Ramos (cell line): ENCODE data around the gene CANX.
"Not testable (repeated sequence)": the region's sequence is repeated elsewhere in the genome, so short reads cannot be mapped to it uniquely, and the experiment has no call there.

Experiments used
- in situ Hi-C: fragments of 300-500 bp; cut with MboI; formaldehyde crosslinking; loops from one replicate; pipeline ENCODE4 v1.14.3; 2022; ENCODE audit warnings: low sequenced_read_pairs; ENCODE audit not compliant: unreplicated experiment

The CANX gene

DNA sequence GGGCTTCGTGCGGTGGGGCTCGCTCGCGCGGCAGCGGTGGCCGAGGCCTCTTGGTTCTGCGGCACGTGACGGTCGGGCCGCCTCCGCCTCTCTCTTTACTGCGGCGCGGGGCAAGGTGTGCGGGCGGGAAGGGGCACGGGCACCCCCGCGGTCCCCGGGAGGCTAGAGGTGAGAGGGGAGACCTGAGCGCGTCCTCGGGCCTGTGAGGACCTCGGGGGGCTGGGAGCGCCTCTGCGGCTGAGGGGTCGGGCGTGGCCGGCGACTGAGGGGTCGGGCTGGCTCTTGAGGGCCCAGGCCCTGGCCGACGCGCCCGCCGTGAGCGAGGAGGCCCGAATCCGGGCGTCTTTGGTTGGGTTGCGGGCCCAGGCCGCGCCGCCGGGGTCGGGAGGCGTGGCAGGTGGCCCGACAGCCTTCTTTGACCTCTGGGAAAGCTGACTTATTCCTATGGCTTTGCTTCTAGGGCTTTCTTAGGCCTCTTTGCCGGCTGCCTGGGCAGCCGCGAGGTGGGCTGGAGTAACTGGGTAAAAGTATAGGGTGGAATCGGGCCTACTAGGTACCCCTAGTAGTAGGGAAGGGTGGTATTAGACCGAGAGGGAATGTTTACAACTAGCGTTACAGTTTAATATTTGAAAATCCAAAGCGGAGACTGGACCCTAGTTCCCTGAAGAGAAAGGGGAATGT lies at the start of gene CANX:
TSS of gene CANX (plus strand) at position 33 of the 681 bp plus-strand sequence. CDS start 6,715 bp downstream, outside the sequence.
- in situ Hi-C loops = no loop called here

DNA sequence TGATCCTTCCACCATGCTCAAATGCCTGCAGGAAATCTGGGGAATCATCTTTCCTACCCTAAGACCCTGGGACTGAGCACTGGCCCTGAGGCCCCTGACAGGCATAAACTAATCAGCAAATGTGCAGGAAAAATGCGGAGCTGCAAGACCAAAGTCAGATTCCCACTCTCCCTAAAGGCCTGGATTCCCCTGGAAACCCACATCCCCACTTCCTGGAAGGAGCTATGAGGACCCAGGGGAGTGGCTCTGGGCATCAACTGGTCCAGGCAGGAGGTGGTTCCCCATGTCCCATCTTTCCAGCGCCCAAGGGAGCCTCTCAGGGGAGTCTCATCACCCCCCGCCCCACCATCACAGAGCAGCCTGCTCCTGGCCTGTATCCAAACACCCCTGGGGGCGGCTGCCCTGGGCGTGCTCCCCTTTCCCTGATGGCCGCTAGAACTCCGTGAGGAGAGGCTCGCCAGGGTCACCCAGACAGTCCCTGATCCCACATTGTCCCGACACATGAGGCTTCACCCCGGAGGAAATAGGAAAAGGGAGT lies 49.5 kb upstream of the CANX start:
- in situ Hi-C loops = not testable (repeated sequence)

DNA sequence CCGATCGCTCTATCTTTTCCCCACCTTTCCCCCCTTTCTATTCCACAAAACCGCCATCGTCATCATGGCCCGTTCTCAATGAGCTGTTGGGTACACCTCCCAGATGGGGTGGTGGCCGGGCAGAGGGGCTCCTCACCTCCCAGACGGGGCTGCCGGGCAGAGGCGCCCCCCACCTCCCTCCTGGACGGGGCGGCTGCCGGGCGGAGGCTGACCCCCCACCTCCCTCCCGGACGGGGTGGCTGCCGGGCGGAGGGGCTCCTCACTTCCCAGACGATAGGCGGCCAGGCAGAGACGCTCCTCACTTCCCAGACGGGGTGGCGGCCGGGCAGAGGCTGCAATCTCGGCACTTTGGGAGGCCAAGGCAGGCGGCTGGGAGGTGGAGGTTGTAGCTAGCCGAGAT lies 48.5 kb upstream of the CANX start:
- in situ Hi-C loops = not testable (repeated sequence)

DNA sequence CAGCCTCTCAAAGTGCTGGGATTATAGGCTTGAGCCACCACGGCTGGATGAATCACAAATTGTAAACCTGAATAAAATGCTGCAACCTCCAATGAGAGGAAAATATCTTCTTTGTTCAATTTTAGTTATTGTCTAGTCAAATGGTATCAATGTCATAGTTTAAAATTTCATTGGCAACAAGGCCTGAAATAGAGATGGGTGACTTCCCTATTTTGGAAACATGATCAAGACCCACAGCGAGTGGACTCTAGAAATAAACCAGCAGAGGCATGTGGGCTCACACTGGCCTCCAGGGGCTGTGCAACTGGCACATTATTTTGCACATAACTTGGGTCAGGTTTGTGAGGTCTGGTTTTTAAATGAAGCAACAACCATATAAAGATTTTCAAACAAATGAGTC lies 45.6 kb upstream of the CANX start:
- in situ Hi-C loops = not testable (repeated sequence)

DNA sequence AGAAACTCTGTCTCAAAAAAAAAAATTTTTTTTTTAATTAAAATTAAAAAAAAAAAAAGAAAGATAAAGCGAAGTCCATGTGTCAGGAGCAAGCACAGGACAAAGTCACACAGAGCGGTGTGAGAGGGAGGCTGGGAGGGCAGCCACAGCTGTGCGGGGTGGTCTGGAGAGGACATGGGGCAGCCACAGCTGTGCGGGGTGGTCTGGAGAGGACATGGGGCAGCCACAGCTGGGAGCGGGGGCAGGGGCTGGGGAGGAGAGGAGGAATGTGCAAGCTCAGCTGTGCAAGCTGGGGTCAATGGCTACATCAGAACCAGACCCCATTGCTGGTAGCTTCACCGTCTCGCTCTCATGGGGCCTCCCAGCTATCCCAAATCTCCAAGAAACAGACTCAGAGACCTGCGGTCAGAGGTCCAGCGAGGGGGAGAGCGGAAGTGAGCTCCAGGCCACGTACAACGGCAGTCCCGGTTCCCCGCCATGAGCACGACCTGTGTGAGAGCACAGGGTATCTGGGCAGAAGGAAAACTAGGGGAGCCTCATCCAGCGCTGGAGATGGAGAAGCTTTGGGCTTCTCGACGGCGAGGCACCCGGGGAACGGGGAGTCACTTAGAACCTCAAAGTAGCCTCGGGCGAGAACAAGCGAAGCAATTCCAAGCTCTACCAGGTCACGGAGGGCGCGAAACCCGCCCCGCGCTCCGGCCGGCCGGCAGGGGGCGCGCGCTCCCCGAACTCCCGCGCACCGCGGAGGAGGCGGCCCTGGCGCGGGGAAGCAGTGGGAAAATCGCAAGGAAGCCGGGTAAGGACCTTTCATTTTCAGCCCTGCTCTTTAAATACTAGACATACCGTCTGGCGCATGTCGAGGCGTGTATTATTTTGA lies 41.2 kb upstream of the CANX start:
- in situ Hi-C loops = not testable (repeated sequence)

GRCh38 chr5:179658179-179658856 lies 40.4 kb upstream of the CANX start:
- in situ Hi-C loops = not testable (repeated sequence)

GRCh38 chr5:179661647-179662046 lies 37.1 kb upstream of the CANX start:
- in situ Hi-C loops = not testable (repeated sequence)

GRCh38 chr5:179668391-179668790 lies 30.4 kb upstream of the CANX start:
- in situ Hi-C loops = no loop called here

GRCh38 chr5:179678223-179679013 lies 20.3 kb upstream of the CANX start:
- in situ Hi-C loops = loop anchor here (10.0 kb wide), 1 partner anchor 514 kb away; no protein-coding TSS in a partner anchor

DNA sequence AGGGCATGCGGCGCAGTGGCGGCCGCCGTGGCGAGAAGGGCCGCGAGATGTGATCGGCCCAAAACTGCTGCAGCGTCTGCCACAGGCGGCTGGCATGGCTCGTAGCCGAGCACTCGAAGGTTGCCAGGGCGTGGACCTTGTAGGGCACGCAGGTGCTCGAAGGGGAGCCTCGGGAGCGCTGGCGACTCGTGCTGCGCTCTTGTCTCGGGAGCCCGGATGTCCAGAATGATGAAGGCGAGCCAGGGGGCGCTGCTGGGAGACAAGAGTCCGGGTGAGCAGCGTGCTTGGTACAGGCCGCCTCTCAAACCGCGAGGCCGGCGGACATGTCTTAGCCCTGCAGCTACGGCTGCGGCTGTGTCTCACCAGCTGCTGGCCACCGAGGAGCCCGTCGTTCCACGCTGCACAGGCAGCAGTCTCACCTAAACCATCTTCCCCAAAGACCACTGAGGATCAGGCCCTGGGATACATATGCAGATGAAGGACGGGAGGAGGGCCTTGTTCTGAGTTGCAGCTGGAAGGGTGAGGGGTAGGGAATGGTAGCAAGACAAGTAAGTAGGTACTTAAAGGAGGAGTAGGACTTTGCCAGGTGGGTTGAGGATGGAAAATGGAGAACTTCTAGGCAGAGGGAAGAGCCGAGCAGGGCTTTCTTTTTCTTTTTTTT lies 19.6 kb upstream of the CANX start:
- in situ Hi-C loops = loop anchor here (10.0 kb wide), 1 partner anchor 514 kb away; no protein-coding TSS in a partner anchor

- in situ Hi-C loops = no loop called here
Observed at GRCh38 chr5:179680014-179680779, 18.6 kb upstream of the CANX start.

- in situ Hi-C loops = no loop called here
Observed at GRCh38 chr5:179680780-179681401, 17.9 kb upstream of the CANX start, which contains the start of gene CBY3. TSS of gene CBY3 (minus strand) at chr5:179681034. CDS start at chr5:179680918, 116 bp downstream.

DNA sequence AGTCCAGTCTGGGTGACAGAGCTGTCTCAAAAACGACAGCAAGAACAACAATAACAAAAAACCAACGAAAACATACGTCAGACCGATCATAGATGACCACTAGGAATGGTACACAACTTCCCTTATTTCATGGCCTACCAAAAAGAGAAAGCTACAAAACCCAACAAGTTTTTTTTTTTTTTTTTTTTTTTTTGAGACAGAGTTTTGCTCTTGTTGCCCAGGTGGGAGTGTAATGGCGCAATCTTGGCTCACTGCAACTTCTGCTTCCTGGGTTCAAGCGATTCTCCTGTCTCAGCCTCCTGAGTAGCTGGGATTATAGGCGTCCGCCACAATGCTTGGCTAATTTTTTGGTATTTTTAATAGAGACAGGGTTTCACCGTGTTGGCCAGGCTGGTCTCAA lies 9.6 kb upstream of the CANX start:
- in situ Hi-C loops = not testable (repeated sequence)

GRCh38 chr5:179694561-179694960 lies 4.2 kb upstream of the CANX start:
- in situ Hi-C loops = no loop called here

- in situ Hi-C loops = no loop called here
Observed at GRCh38 chr5:179696603-179697002, 2.2 kb upstream of the CANX start.

DNA sequence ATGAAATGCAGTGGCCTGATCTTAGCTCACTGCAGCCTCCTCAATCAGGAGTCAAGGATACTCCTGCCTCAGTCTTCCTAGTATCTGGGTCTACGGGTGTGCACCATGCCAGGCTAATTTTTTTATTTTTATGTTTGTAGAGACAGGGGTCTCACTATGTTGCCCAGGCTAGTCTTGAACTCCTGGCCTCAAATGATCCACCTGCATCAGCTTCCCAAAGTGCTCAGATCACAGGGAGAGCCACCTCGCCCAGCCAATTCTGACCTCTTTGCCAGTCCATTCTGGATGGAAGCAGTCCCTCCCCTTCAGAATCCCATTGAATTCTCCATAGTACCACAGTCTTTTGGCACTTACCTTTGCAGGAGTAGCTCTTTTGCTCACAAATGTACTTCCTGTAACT lies 1.7 kb upstream of the CANX start:
- in situ Hi-C loops = no loop called here

- in situ Hi-C loops = not testable (repeated sequence)
Observed at GRCh38 chr5:179697543-179697942, 1.2 kb upstream of the CANX start.
